ENCODE measurements around the gene DTL. TPM values are rescaled to one million over a fixed set of nuclear protein-coding genes. Genes with fewer than 3 reads are reported as not detected.

DTL gene
- total and polyA plus RNA-seq, 2 of the 13 experiments (the other 11 are each of a cell fraction or from before 2014, with no cell fraction given) = 10.4 to 32.8 TPM

DNA sequence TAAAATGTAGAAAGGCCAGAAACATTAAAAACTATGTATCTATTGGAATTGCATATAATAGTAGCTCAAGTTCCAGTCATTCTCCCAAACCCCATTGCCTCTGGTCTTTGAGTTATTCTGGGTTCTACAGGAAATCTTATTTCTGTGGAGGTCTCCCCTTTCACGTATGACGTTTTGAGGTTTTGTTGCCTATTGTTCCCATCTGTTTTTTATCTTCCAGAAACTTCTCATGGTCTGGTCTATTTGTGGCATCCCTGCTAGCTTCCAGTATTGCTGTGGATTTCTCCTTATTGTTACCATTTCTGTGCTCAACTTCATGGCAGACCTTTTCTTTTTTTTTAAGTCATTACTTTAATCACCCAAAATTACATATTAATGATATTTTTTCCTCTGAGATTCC is 43.3 kb downstream of the DTL start:
- DNase-seq (ENCODE audit: low spot score) (no peak), FAIRE-seq (no peak), ATAC-seq (no peak)
- Histone ChIP-seq H3K27ac (ENCODE audit: extremely low read length, insufficient read depth, low read length) (no peak overlapping the region), H3K4me1 (ENCODE audit: insufficient read depth, low read length) (no peaks in the 10 kb centered on the region), H3K9ac (ENCODE audit: insufficient read depth, low read depth, low read length) (no peak overlapping the region), H3K4me2 (ENCODE audit: low read depth, low read length) (no peak overlapping the region), H3K79me2 (ENCODE audit: insufficient read depth, low read length) (no peaks in the 10 kb centered on the region), H3K36me3 (replicated peaks in 1 of 2; ENCODE audit: control insufficient read depth in 1 of 2, insufficient read depth in 2 of 2, low read length in 2 of 2) (peaks cover 3 to 63% of the 10 kb centered on the region in 2 experiments), H3K9me3 (ENCODE audit: low read length) (no peaks in the 10 kb centered on the region), H3K4me3 (replicated peaks in 1 of 3; ENCODE audit: insufficient read depth in 1 of 3, low read depth in 2 of 3, low read length in 3 of 3) (no peak overlapping the region), H2AFZ (ENCODE audit: low read length) (no peak overlapping the region), H3K27me3 (ENCODE audit: control insufficient read depth in 1 of 2, insufficient read depth in 2 of 2, low read length in 2 of 2) (no peaks in the 10 kb centered on the region), H4K20me1 (ENCODE audit: insufficient read depth, low read length) (no peaks in the 10 kb centered on the region)
- intact Hi-C loops (cut with micrococcal nuclease; ENCODE audit: unreplicated experiment) = no loop called here
- BruUV-seq (replicated peaks) = no TSS peak
- POLR2A ChIA-PET = no interaction called here
- no peak for TF ChIP-seq KMT2B (CRISPR knock-in tag; IDR thresholded peaks at IDR 0.05)
- TF ChIP-seq ARNT2 (CRISPR knock-in tag; IDR thresholded peaks at IDR 0.05; ENCODE audit: low read depth) = no peak
- TF ChIP-seq, protein P1, sequence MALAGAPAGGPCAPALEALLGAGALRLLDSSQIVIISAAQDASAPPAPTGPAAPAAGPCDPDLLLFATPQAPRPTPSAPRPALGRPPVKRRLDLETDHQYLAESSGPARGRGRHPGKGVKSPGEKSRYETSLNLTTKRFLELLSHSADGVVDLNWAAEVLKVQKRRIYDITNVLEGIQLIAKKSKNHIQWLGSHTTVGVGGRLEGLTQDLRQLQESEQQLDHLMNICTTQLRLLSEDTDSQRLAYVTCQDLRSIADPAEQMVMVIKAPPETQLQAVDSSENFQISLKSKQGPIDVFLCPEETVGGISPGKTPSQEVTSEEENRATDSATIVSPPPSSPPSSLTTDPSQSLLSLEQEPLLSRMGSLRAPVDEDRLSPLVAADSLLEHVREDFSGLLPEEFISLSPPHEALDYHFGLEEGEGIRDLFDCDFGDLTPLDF (CRISPR knock-in tag; IDR thresholded peaks at IDR 0.05) = no peak
- TF ChIP-seq, protein P2, sequence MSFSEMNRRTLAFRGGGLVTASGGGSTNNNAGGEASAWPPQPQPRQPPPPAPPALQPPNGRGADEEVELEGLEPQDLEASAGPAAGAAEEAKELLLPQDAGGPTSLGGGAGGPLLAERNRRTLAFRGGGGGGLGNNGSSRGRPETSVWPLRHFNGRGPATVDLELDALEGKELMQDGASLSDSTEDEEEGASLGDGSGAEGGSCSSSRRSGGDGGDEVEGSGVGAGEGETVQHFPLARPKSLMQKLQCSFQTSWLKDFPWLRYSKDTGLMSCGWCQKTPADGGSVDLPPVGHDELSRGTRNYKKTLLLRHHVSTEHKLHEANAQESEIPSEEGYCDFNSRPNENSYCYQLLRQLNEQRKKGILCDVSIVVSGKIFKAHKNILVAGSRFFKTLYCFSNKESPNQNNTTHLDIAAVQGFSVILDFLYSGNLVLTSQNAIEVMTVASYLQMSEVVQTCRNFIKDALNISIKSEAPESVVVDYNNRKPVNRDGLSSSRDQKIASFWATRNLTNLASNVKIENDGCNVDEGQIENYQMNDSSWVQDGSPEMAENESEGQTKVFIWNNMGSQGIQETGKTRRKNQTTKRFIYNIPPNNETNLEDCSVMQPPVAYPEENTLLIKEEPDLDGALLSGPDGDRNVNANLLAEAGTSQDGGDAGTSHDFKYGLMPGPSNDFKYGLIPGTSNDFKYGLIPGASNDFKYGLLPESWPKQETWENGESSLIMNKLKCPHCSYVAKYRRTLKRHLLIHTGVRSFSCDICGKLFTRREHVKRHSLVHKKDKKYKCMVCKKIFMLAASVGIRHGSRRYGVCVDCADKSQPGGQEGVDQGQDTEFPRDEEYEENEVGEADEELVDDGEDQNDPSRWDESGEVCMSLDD (CRISPR knock-in tag; IDR thresholded peaks at IDR 0.05; ENCODE audit: borderline replicate concordance) = no peak
- TF ChIP-seq SETDB1 (CRISPR knock-in tag; IDR thresholded peaks at IDR 0.05; ENCODE audit: borderline replicate concordance) = no peak
- no peak for TF ChIP-seq ZNF430 (CRISPR knock-in tag; IDR thresholded peaks at IDR 0.05)
- TF ChIP-seq FOXA1 (IDR thresholded peaks at IDR 0.05) = no peak
- no peak for TF ChIP-seq FOXA1 (CRISPR knock-in tag; IDR thresholded peaks at IDR 0.05)
- TF ChIP-seq, protein P3, sequence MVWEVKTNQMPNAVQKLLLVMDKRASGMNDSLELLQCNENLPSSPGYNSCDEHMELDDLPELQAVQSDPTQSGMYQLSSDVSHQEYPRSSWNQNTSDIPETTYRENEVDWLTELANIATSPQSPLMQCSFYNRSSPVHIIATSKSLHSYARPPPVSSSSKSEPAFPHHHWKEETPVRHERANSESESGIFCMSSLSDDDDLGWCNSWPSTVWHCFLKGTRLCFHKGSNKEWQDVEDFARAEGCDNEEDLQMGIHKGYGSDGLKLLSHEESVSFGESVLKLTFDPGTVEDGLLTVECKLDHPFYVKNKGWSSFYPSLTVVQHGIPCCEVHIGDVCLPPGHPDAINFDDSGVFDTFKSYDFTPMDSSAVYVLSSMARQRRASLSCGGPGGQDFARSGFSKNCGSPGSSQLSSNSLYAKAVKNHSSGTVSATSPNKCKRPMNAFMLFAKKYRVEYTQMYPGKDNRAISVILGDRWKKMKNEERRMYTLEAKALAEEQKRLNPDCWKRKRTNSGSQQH (CRISPR knock-in tag; IDR thresholded peaks at IDR 0.05; ENCODE audit: low read depth) = no peak
- TF ChIP-seq, protein P4, sequence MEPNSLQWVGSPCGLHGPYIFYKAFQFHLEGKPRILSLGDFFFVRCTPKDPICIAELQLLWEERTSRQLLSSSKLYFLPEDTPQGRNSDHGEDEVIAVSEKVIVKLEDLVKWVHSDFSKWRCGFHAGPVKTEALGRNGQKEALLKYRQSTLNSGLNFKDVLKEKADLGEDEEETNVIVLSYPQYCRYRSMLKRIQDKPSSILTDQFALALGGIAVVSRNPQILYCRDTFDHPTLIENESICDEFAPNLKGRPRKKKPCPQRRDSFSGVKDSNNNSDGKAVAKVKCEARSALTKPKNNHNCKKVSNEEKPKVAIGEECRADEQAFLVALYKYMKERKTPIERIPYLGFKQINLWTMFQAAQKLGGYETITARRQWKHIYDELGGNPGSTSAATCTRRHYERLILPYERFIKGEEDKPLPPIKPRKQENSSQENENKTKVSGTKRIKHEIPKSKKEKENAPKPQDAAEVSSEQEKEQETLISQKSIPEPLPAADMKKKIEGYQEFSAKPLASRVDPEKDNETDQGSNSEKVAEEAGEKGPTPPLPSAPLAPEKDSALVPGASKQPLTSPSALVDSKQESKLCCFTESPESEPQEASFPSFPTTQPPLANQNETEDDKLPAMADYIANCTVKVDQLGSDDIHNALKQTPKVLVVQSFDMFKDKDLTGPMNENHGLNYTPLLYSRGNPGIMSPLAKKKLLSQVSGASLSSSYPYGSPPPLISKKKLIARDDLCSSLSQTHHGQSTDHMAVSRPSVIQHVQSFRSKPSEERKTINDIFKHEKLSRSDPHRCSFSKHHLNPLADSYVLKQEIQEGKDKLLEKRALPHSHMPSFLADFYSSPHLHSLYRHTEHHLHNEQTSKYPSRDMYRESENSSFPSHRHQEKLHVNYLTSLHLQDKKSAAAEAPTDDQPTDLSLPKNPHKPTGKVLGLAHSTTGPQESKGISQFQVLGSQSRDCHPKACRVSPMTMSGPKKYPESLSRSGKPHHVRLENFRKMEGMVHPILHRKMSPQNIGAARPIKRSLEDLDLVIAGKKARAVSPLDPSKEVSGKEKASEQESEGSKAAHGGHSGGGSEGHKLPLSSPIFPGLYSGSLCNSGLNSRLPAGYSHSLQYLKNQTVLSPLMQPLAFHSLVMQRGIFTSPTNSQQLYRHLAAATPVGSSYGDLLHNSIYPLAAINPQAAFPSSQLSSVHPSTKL (CRISPR knock-in tag; IDR thresholded peaks at IDR 0.05) = no peak
- TF ChIP-seq CAMTA2 (CRISPR knock-in tag; IDR thresholded peaks at IDR 0.05; ENCODE audit: borderline replicate concordance) = no peak
- TF ChIP-seq ZNF563 (CRISPR knock-in tag; IDR thresholded peaks at IDR 0.05) = no peak
- in situ Hi-C loops (cut with HindIII; ENCODE audit: extremely low pct_ligation_motif_present, low pct_unique_long_range_greater_than_20kb) = no loop called here
- CTCF ChIA-PET (ENCODE audit: low intra/inter-chr PET ratio, low total read pairs) = no interaction called here
- 90% methylated on average over 2 of the region's 2 CpGs for WGBS (ENCODE audit: low lambda C conversion rate)

Measured in HepG2 (cell line).